H1 (cell line): ENCODE measurements around the gene SLC5A11. TPM values are rescaled to one million over a fixed set of nuclear protein-coding genes. Genes with fewer than 3 reads are reported as not detected.

ENCODE experiments used
- CHD7 ChIP-seq: fragments of 300-600 bp; sonication (generic); IDR thresholded peaks from 2 replicates; pipeline ENCODE4 v1.7.1; 2012; ENCODE audit warnings: low read length, moderate library complexity, mild to moderate bottlenecking, inconsistent platforms; ENCODE audit not compliant: insufficient replicate concordance
- polyA plus RNA-seq, 7 experiments: library from polyadenylated mRNA; depleted of rRNA in 3 of 7; stranded (reverse) in 5 of 7; unstranded in 2 of 7; fragments of >200 nt in 5 of 7; fragments of 200-250 nt in 2 of 7; gene quantifications; 1 replicate in 5 of 7; 2 replicates in 1 of 7; 4 replicates in 1 of 7; pipeline versions ENCODE4 v1.2.1 to v1.2.3, GENCODE V29; 2011 to 2013; ENCODE audit warnings: missing spikeins in 2 of 7, mixed read lengths in 2 of 7
- total RNA-seq: library from RNA; stranded (reverse); fragmentation: NEBNext Ultra II Directional; extraction: Animal tissue kit (Norgen Biotek cat#: 25700); gene quantifications from 2 replicates; pipeline ENCODE4 v1.2.1, GENCODE V29; 2021

Gene SLC5A11
- total and polyA plus RNA-seq, 2 of the 8 experiments (the other 6 are each of a cell fraction or from before 2014, with no cell fraction given), result 0.26 to 0.59 TPM

- TF ChIP-seq CHD7, result no peak
Observed at GRCh38 chr16:24841291-24841690, 4.5 kb upstream of the SLC5A11 start (continued).
